IMR-90 (cell line): ENCODE data around the gene IL5RA.

Experiments used
- BHLHE40 ChIP-seq: fragments of 150-350 bp; IDR thresholded peaks from 2 replicates; pipeline ENCODE4 v1.6.1; 2016; ENCODE audit warnings: mild to moderate bottlenecking, low read depth, low read length
- CTCF ChIP-seq: conservative IDR thresholded peaks from 2 replicates; pipeline ENCODE4 v1.5.1; 2012; ENCODE audit warnings: mild to moderate bottlenecking, low read depth, low read length, improper control_type of control experiment
- POLR2A ChIP-seq: IDR thresholded peaks from 2 replicates; pipeline ENCODE4 v1.6.1; 2012; ENCODE audit warnings: mild to moderate bottlenecking, low read depth, low read length

GRCh38 chr3:3117651-3118050 lies 7.5 kb upstream of the IL5RA start:
- no peak for TF ChIP-seq BHLHE40
- TF ChIP-seq POLR2A: no peak
- TF ChIP-seq CTCF: no peak
